Heart left ventricle (tissue), 16 donors: Measurements from ENCODE around the gene PTPN1. TPM values are rescaled to one million over a fixed set of nuclear protein-coding genes. Genes with fewer than 3 reads are reported as not detected.

Experiments
- ATAC-seq, 4 donors: fragments of 200-7000 bp; cut with Tn5 transposase; one replicate each; pipeline ENCODE4 v1.9.1; 2020 to 2022; ENCODE audit warnings: moderate library complexity in 4 of 4, mild to moderate bottlenecking in 3 of 4, moderate number of reproducible peaks in 1 of 4
- DNase-seq, 5 donors: peaks; one replicate each; pipeline ENCODE4 v3.0.0-alpha.2; 2020
- H3K27ac ChIP-seq, 12 donors: fragments of 200-600 bp; sonication (generic) in 4 of 12; one replicate each; pipeline versions ENCODE4 v1.5.0 to v1.8.0; 2016 to 2022; ENCODE audit warnings: mild to moderate bottlenecking in 2 of 12
- H3K27me3 ChIP-seq, 9 donors: fragments of 200-600 bp; sonication (generic) in 2 of 9; one replicate each; pipeline versions ENCODE4 v1.5.1 to v1.8.0; 2016 to 2022; ENCODE audit warnings: mild to moderate bottlenecking in 3 of 9
- H3K36me3 ChIP-seq, 9 donors: fragments of 200-600 bp; sonication (generic) in 2 of 9; one replicate each; pipeline versions ENCODE4 v1.5.0 to v1.8.0; 2018 to 2022; ENCODE audit warnings: mild to moderate bottlenecking in 2 of 9
- H3K4me1 ChIP-seq, 12 donors: fragments of 200-600 bp; sonication (generic) in 4 of 12; one replicate each; pipeline versions ENCODE4 v1.5.0 to v1.8.0; 2016 to 2022; ENCODE audit warnings: mild to moderate bottlenecking in 3 of 12
- H3K4me3 ChIP-seq, 12 donors: fragments of 200-600 bp; sonication (generic) in 4 of 12; one replicate each; pipeline versions ENCODE4 v1.5.0 to v1.8.0; 2017 to 2022; ENCODE audit warnings: mild to moderate bottlenecking in 9 of 12, moderate library complexity in 4 of 12
- H3K9me3 ChIP-seq, 12 donors: fragments of 200-600 bp; sonication (generic) in 4 of 12; one replicate each; pipeline versions ENCODE4 v1.5.0 to v1.8.0; 2016 to 2022; ENCODE audit warnings: mild to moderate bottlenecking in 1 of 12
- POLR2A ChIP-seq, 2 donors: fragments of 450-650 bp; IDR thresholded peaks; one replicate each; pipeline ENCODE4 v1.6.1; 2017; ENCODE audit warnings: antibody characterized with exemption in 2 of 2, mild to moderate bottlenecking in 2 of 2, moderate library complexity in 2 of 2
- WGBS, 4 donors: extraction: QIAGEN DNeasy Blood & Tissue Kit in 2 of 4; methylation state at CpG; one replicate each; pipeline versions ENCODE4 v1.1.5 to v1.1.7; 2013 to 2018; 5-methylcytosine and 5-hydroxymethylcytosine counted together
- intact Hi-C, 10 donors: fragments of 100-400 bp; cut with DNase I; formaldehyde crosslinking; loops; one replicate each; pipeline versions ENCODE4 v1.11.1 to v1.14.2; 2022
- polyA plus RNA-seq, 2 donors: library from polyadenylated mRNA; stranded (reverse); fragments of 200-250 nt; gene quantifications; one replicate each; pipeline ENCODE4 v1.2.3, GENCODE V29; 2013
- total RNA-seq, 9 donors: library from RNA; depleted of rRNA in 2 of 9; stranded (reverse); fragments of >200 nt in 2 of 9; fragmentation: NEBNext Ultra II Directional in 3 of 9; extraction: Animal tissue kit (Norgen Biotek cat#: 25700) in 3 of 9; gene quantifications; one replicate each; pipeline versions ENCODE4 v1.1.0 to v1.2.4, GENCODE V29; 2016 to 2023
- TF ChIP-seq, protein P1 (sequence below), 12 donors: fragments of 200-600 bp; sonication (generic) in 4 of 12; IDR thresholded peaks; one replicate each; pipeline versions ENCODE4 v1.5.0 to v1.8.0; 2018 to 2022; ENCODE audit warnings: antibody characterized with exemption in 12 of 12, mild to moderate bottlenecking in 5 of 12
- donor health status: ischemic (EF 13 %, LVEDD 7.1; RV severe dilation, severe dysfunction).
- donor health status: healthy with polysubstance abuse.
- donor health status: DM: no; HTN: yes; CAD: no.
- donor health status: DM: no; HTN: no; CAD: no.
- donor health status: ischemic (EF 25% LVEDD 6.9; RV normal size, moderate dysfunction).
- donor health status: ischemic (EF 25% LVEDD 5.7; RV mildly dilated, moderate dysfunction).
- donor health status: healthy.
- donor health status: DM: yes; HTN: yes; CAD: no.
- donor health status: ischemic (EF 35%, LVEDD 5.7; RV mildly dilated, moderate dysfunction).
- donor health status: nonischemic (EF 11% LVEDD 7.7; RV severe dilation, severe dysfunction).
- donor health status: DM: yes; HTN: yes; CAD: no.
- donor health status: PGD.
- donor health status: ischemic (EF 29% LVEDD 5.4; RV normal size, mild dysfunction).
- donor health status: nonischemic (EF 23%, LVEDD 6.1; RV moderate dilation, normal function).

The PTPN1 gene
- total and polyA plus RNA-seq, 11 donors: 18.5 to 93.8 (median 32.0) TPM

GRCh38 chr20:50475681-50476292, 34.4 kb upstream of the PTPN1 start:
- TF ChIP-seq, protein P1, sequence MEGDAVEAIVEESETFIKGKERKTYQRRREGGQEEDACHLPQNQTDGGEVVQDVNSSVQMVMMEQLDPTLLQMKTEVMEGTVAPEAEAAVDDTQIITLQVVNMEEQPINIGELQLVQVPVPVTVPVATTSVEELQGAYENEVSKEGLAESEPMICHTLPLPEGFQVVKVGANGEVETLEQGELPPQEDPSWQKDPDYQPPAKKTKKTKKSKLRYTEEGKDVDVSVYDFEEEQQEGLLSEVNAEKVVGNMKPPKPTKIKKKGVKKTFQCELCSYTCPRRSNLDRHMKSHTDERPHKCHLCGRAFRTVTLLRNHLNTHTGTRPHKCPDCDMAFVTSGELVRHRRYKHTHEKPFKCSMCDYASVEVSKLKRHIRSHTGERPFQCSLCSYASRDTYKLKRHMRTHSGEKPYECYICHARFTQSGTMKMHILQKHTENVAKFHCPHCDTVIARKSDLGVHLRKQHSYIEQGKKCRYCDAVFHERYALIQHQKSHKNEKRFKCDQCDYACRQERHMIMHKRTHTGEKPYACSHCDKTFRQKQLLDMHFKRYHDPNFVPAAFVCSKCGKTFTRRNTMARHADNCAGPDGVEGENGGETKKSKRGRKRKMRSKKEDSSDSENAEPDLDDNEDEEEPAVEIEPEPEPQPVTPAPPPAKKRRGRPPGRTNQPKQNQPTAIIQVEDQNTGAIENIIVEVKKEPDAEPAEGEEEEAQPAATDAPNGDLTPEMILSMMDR (IDR thresholded peaks at IDR 0.05): no peak
- no peak for TF ChIP-seq POLR2A (IDR thresholded peaks at IDR 0.05)
- ATAC-seq (peak in 2 of 4 donors; percentile 25 to 29), DNase-seq (no peak)
- intact Hi-C loops: loop anchor here in 4 of 10 donors (5.0 to 10.0 kb wide), 3 partner anchors 99 to 361 kb away; partner anchors contain the start of gene UBE2V1 (in 1 of the 4)
- H3K27ac ChIP-seq: peak overlapping the region in 6 of 12 donors; percentile 1 to 65 (median 32)
- H3K4me1 ChIP-seq: peaks cover 0 to 60% (median 8%) of the 10 kb centered on the region in 12 donors
- H3K36me3 ChIP-seq: no peaks in the 10 kb centered on the region
- no peak overlapping the region for H3K4me3 ChIP-seq
- H3K9me3 ChIP-seq: no peaks in the 10 kb centered on the region
- H3K27me3 ChIP-seq: no peaks in the 10 kb centered on the region
- 74 to 76% (median 76%) methylated on average over 14 of the region's 14 CpGs for WGBS, 4 donors

- Histone ChIP-seq H3K27me3 (no peaks in the 10 kb centered on the region), H3K4me3 (no peak overlapping the region), H3K4me1 (peaks cover 0 to 46% (median 8%) of the 10 kb centered on the region in 12 donors), H3K36me3 (no peaks in the 10 kb centered on the region), H3K27ac (no peak overlapping the region), H3K9me3 (no peaks in the 10 kb centered on the region)
- intact Hi-C loops: loop anchor here in 4 of 10 donors (5.0 to 10.0 kb wide), 3 partner anchors 97 to 363 kb away; partner anchors contain the start of gene UBE2V1 (in 1 of the 4)
- TF ChIP-seq, protein P1 (IDR thresholded peaks at IDR 0.05): no peak
- no peak for TF ChIP-seq POLR2A (IDR thresholded peaks at IDR 0.05)
- no peak for ATAC-seq
- no peak for DNase-seq
- 74 to 95% (median 89%) methylated on average over 5 of the region's 5 CpGs for WGBS, 4 donors
Observed at GRCh38 chr20:50477239-50477872, 32.8 kb upstream of the PTPN1 start.

GRCh38 chr20:50478162-50478990, 31.8 kb upstream of the PTPN1 start:
- H3K27ac ChIP-seq: no peak overlapping the region
- TF ChIP-seq, protein P1 (IDR thresholded peaks at IDR 0.05): peak in 11 of 12 donors; percentile 15 to 60 (median 36)
- TF ChIP-seq POLR2A (IDR thresholded peaks at IDR 0.05): no peak

More at GRCh38 chr20:50478162-50478990, 31.8 kb upstream of the PTPN1 start:
- intact Hi-C loops: loop anchor here in 5 of 10 donors (2.0 to 10.0 kb wide), 4 partner anchors 96 to 364 kb away; partner anchors contain the start of gene UBE2V1 (in 1 of the 5)
- ATAC-seq (peak in 3 of 4 donors; percentile 60 to 78 (median 71)), DNase-seq (peak; percentile 45 to 79 (median 63))
- Histone ChIP-seq H3K4me3 (no peak overlapping the region), H3K27me3 (no peaks in the 10 kb centered on the region), H3K36me3 (no peaks in the 10 kb centered on the region), H3K4me1 (peaks cover 0 to 46% (median 12%) of the 10 kb centered on the region in 12 donors), H3K9me3 (no peaks in the 10 kb centered on the region)
- WGBS, 4 donors: 55 to 65% (median 57%) methylated on average over 17 to 22 of the region's 22 CpGs
